Measurements from ENCODE around the gene PUM1.
A peak's percentile ranks its signal among the peaks of the same experiment; 100 is the strongest.
"Not testable (repeated sequence)": the region's sequence is repeated elsewhere in the genome, so short reads cannot be mapped to it uniquely, and the experiment has no call there.

The PUM1 gene

GRCh38 chr1:30940541-30940940 is 125.0 kb downstream of the PUM1 start:
- TF ChIP-seq CTCF (IDR thresholded peaks at IDR 0.05; ENCODE audit: unreplicated experiment in 3 of 3): no peak
- H3K27ac Mint-ChIP-seq: no peak overlapping the region
- no peaks in the 10 kb centered on the region for H3K27me3 Mint-ChIP-seq (ENCODE audit: low read depth)
- no peaks in the 10 kb centered on the region for H3K9me3 Mint-ChIP-seq
- H3K4me3 Mint-ChIP-seq: no peak overlapping the region
- no peaks in the 10 kb centered on the region for H3K4me1 Mint-ChIP-seq
- H3K36me3 Mint-ChIP-seq (ENCODE audit: low read depth): peaks cover 80% of the 10 kb centered on the region

GRCh38 chr1:30936541-30937171 is 128.9 kb downstream of the PUM1 start:
- Mint-ChIP-seq H3K9me3 (no peaks in the 10 kb centered on the region), H3K27me3 (ENCODE audit: low read depth) (no peaks in the 10 kb centered on the region), H3K36me3 (ENCODE audit: low read depth) (peaks cover 80% of the 10 kb centered on the region), H3K27ac (no peak overlapping the region), H3K4me1 (peaks cover under 1% of the 10 kb centered on the region), H3K4me3 (no peak overlapping the region)
- no peak for TF ChIP-seq CTCF (IDR thresholded peaks at IDR 0.05; ENCODE audit: unreplicated experiment in 3 of 3)

GRCh38 chr1:30935758-30936157 is 129.8 kb downstream of the PUM1 start:
- not testable (repeated sequence) for H3K4me1 Mint-ChIP-seq; H3K4me3 Mint-ChIP-seq; H3K27me3 Mint-ChIP-seq (ENCODE audit: low read depth); H3K9me3 Mint-ChIP-seq; H3K27ac Mint-ChIP-seq
- peaks cover 80% of the 10 kb centered on the region for H3K36me3 Mint-ChIP-seq (ENCODE audit: low read depth)

GRCh38 chr1:30934613-30935012 is 130.9 kb downstream of the PUM1 start:
- Mint-ChIP-seq H3K27me3 (ENCODE audit: low read depth) (no peaks in the 10 kb centered on the region), H3K36me3 (ENCODE audit: low read depth) (peaks cover 71% of the 10 kb centered on the region), H3K4me1 (peaks cover 19% of the 10 kb centered on the region), H3K27ac (peak overlapping the region; percentile 15 to 50 (median 47)), H3K4me3 (no peak overlapping the region), H3K9me3 (no peaks in the 10 kb centered on the region)
- TF ChIP-seq CTCF (IDR thresholded peaks at IDR 0.05; ENCODE audit: unreplicated experiment in 3 of 3): no peak

- no peak for TF ChIP-seq CTCF (IDR thresholded peaks at IDR 0.05; ENCODE audit: unreplicated experiment in 3 of 3)
- H3K36me3 Mint-ChIP-seq (ENCODE audit: low read depth): peaks cover 64% of the 10 kb centered on the region
- H3K9me3 Mint-ChIP-seq: no peaks in the 10 kb centered on the region
- H3K4me3 Mint-ChIP-seq: no peak overlapping the region
- peaks cover 26% of the 10 kb centered on the region for H3K4me1 Mint-ChIP-seq
- H3K27me3 Mint-ChIP-seq (ENCODE audit: low read depth): no peaks in the 10 kb centered on the region
- H3K27ac Mint-ChIP-seq: peak overlapping the region; percentile 2 to 30 (median 15)
Observed at GRCh38 chr1:30933874-30934252, 131.7 kb downstream of the PUM1 start.

GRCh38 chr1:30930631-30931173 is 134.8 kb downstream of the PUM1 start:
- H3K27ac Mint-ChIP-seq: peak overlapping the region; percentile 15 to 69 (median 59)
- no peak for TF ChIP-seq CTCF (IDR thresholded peaks at IDR 0.05; ENCODE audit: unreplicated experiment in 3 of 3)
- H3K4me3 Mint-ChIP-seq: no peak overlapping the region
- H3K36me3 Mint-ChIP-seq (ENCODE audit: low read depth): peaks cover 47% of the 10 kb centered on the region
- H3K9me3 Mint-ChIP-seq: no peaks in the 10 kb centered on the region
- peaks cover 36% of the 10 kb centered on the region for H3K4me1 Mint-ChIP-seq
- no peaks in the 10 kb centered on the region for H3K27me3 Mint-ChIP-seq (ENCODE audit: low read depth)

Measured in nephron (organoid).